HuH-7.5 (cell line): Measurements from ENCODE around the gene ZNF566.
"Not testable (repeated sequence)": the region's sequence is repeated elsewhere in the genome, so short reads cannot be mapped to it uniquely, and the experiment has no call there.

Source experiments
- DNase-seq: peaks from one replicate; pipeline ENCODE4 v3.0.0; 2011; ENCODE audit warnings: low spot score

The ZNF566 gene

GRCh38 chr19:36489118-36489919, at the start of gene ZNF566:
Gene ZNF566, minus strand, starts transcription at chr19:36489561. Its CDS starts 13,004 bp downstream, at chr19:36476557.
- peak; percentile 97 for DNase-seq

- DNase-seq: peak; percentile 23
These were observed 39.7 kb upstream of the ZNF566 start for GRCh38 chr19:36528921-36529518.

GRCh38 chr19:36528194-36528920, 39.0 kb upstream of the ZNF566 start, which contains the start of gene ZNF260:
Gene ZNF260, minus strand, starts transcription at chr19:36528271. Its CDS starts 13,033 bp downstream, at chr19:36515238.
- DNase-seq: peak; percentile 77

GRCh38 chr19:36527873-36528193, 38.5 kb upstream of the ZNF566 start:
- DNase-seq: no peak

DNA sequence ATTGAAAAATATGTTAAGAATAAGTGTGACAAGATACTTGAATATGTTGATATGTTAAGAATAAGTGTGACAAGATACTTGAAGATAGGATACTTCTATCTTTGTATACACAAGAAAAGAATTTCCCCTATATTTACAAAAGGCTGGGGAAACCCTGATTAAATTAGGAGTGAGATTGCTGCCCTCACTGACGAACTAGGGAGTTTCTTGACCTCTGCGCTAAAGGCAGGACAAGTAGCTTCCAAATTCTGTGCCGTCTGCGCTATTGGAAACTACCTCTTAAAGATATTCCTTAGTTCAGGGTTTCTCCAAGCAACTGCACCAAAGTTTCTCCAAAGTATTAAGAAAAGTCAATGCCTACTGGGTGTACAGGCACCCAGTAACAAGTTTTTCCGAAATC, 38.0 kb upstream of the ZNF566 start:
- no peak for DNase-seq

DNA sequence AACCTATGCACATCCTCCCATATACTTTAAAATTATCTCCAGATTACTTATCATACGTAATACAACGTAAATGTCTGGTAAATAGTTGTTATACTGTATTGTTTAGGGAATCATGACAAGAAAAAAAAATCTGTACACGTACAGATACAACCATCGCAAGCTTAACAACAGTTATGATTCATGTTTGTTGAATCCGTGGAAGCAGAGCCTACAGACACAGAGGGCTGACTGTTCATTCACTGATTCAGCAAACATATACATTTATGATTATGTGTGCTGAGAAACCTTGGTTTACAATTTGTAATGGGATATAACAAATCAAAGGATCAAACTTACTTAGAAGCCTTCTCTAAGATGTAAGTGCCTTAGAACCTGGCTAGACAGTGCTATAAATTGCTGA, 37.2 kb upstream of the ZNF566 start:
- no peak for DNase-seq

- no peak for DNase-seq
These were observed 35.3 kb upstream of the ZNF566 start for GRCh38 chr19:36524617-36525016.

- DNase-seq: no peak
These were observed 24.8 kb upstream of the ZNF566 start for GRCh38 chr19:36514012-36514612.

DNA sequence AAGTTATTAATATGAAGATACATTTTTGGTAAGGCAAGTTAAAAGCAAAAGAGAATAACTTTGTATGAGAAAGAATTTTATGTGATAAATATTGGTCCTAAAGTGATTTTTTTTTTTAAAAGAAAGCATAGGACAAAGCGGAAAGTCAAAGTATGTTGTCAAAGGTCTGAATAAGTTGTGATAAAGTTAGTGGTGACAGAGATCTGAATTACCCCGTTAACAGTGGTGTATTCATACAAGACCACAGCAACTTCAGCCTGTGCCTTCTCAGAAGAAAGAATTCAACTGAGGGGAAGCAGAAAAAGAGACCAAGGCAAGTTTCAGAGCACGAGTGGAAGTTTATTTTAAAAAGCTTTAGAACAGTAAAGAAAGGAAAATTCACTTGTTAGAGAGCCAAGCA, 19.0 kb upstream of the ZNF566 start:
- DNase-seq: no peak

DNA sequence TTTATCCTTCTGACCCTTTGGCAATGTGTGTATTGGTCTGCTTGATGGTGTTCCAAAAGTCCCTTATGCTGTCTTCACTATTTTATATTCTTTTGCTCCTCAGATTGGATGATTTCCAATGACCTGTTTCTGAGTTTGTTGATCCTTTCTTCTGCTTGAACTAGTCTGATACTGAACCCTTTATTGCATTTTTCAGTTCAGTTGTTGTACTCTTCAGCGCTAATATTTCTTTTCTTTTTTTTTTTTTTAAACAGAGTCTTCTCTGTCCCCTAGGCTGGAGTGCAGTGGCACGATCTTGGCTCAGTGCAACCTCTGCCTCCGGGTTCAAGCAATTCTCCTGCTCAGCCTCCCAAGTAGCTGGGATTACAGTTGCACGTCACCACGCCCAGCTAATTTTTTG, 12.6 kb upstream of the ZNF566 start:
- DNase-seq: no peak

DNA sequence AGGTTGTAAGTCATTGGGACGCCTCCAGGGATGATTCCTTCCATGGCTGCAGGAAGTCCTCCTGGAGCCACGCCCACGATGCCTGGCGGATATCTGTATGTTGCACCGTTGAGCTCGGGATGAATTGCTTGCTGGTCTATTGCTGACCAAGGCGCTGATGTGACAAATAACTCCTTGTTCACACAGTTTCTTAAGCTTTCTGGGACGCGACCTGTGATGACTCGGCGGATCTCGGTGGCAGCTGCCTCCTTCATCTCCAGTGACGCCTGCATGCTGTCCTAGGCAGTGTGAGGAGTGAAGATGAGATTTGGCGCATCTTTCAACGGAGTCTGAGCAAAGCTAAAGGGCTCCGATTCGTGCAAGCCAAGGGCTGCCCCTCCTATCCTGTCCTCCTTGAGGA, 7.6 kb upstream of the ZNF566 start:
- DNase-seq: no peak

GRCh38 chr19:36492689-36493453, 3.5 kb upstream of the ZNF566 start:
- peak; percentile 47 for DNase-seq

DNA sequence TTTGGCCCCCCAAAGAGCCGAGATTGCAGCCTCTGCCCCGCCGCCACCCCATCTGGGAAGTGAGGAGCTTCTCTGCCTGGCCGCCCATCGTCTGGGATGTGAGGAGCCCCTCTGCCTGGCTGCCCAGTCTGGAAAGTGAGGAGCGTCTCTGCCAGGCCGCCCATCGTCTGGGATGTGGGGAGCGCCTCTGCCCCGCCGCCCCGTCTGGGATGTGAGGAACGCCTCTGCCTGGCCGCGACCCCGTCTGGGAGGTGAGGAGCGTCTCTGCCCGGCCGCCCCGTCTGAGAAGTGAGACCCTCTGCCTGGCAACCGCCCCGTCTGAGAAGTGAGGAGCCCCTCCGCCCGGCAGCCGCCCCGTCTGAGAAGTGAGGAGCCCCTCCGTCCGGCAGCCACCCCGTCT, 1.5 kb upstream of the ZNF566 start:
- not testable (repeated sequence) for DNase-seq

- DNase-seq: peak; percentile 90
These were observed 607 bp upstream of the ZNF566 start for GRCh38 chr19:36489920-36490415.

DNA sequence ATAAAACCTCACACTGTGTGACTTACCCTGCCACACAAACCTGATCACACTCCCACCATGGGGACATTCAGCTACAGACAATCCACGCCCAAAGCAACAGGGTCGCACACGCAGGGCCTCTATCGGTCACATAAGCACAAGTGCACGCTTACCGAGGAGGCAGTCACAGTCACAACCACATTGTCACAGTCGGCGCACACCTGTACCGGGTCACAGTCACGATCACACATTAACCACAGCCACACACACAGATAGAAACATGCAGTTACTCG, 579 bp downstream of the ZNF566 start:
- DNase-seq: peak; percentile 54

- no peak for DNase-seq
These were observed 1.1 kb downstream of the ZNF566 start for GRCh38 chr19:36488118-36488845.

GRCh38 chr19:36483653-36484052, 5.7 kb downstream of the ZNF566 start:
- no peak for DNase-seq

- no peak for DNase-seq
These were observed 6.5 kb downstream of the ZNF566 start for GRCh38 chr19:36482876-36483275.

DNA sequence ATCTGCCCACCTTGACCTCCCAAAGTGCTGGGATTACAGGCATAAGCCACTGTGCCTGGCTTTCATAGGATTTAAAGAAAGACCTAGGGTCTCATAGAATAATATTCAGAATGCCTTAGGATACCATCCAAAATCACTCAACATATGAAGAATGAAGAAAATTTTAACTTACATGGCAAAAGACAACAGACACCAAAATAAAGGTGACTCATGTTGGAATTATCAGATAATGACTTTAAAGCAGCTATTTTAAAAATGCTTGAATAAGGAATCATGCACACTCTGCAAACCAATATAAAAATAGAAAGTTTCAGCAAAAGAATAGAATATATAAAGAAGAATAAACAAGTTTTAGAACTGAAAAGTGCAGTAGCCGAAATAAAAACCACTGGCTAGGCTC, 29.3 kb downstream of the ZNF566 start:
- no peak for DNase-seq

GRCh38 chr19:36456831-36457230, 32.5 kb downstream of the ZNF566 start:
- no peak for DNase-seq

DNA sequence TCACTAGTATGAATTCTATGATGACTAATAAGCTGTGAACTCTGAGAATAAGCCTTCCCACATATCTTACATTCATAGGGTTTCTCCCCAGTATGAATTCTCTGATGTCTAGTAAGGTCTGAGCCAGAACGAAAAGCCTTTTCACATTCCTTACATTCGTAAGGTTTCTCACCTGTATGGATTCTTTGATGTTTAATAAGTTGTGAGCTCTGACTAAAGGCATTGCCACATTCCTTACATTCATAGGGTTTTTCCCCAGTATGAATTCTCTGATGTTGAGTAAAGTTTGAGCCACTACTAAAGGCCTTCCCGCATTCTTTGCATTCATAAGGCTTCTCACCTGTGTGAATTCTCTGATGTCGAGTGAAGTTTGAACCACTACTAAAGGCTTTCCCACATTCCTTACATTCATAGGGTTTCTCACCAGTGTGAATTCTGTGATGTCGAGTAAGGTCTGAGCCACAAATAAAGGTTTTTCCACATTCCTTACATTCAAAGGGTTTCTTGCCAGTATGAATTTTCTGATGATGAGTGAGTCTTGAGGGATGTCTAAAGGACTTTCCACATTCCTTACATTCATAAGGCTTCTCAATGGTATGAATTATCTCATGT, 40.2 kb downstream of the ZNF566 start:
- DNase-seq: no peak
